ENCODE data around the gene STK39. TPM values are rescaled to one million over a fixed set of nuclear protein-coding genes. Genes with fewer than 3 reads are reported as not detected.

The STK39 gene
- polyA plus RNA-seq, 4 donors, result 19.0 to 68.7 (median 41.3) TPM

DNA sequence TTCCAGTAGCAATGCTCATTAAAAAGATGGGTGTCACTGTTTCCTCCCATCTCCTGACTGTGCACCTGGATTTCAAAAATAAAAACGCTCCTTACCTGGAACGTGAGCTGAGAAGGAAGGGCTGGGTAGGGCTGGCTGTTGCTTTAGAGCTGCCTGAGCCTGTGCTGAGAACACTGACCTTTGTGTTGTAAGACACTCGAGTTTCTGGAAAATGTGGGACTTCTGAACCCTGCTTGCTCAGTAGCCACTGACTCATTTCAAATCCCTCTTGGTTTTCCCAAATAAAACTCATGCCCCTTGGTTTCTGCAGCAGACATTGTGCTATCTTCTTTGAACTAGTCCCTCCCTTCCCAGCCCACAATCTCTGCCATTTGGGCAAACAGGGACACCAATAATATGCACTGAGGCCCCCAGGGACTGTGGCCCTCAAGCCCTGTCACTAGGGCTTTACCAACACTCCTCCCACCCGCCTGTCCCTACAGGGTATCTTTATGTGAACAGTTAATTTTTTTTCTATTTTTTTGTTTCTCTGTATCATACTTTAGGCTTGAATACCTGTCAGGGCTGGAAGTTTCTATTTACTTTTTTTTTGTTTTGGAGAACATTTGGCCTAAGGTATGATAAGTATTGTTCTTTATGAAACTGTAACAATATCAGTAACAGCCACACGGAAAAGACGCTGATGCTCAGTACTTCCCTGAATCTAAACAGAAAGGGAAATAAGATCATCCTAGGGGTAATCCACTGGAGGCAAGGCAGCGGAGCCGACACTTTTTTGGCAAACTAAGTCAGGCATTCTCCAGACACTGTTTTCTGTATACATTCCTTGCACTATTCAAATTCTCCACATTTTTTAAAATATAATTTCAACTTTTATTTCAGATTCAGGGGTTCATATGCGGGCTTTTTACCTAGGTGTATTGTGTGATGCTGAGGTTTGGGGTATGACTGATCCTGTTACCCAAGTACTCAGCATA, 280.2 kb downstream of the STK39 start:
- no peak for FAIRE-seq
- Histone ChIP-seq H3K27ac (ENCODE audit: low read depth in 1 of 3, low read length in 2 of 3) (peak overlapping the region in 1 of 3 donors; percentile 63), H3K4me3 (ENCODE audit: low read depth in 1 of 3, low read length in 3 of 3) (no peak overlapping the region), H3K4me1 (ENCODE audit: control insufficient read depth in 3 of 3, insufficient read depth in 2 of 3, low read depth in 1 of 3, low read length in 2 of 3) (peaks cover 0 to 11% (median 0%) of the 10 kb centered on the region in 3 donors), H3K36me3 (ENCODE audit: control insufficient read depth in 3 of 3, insufficient read depth in 2 of 3, low read depth in 1 of 3, low read length in 3 of 3) (peaks cover 0 to 9% (median 2%) of the 10 kb centered on the region in 3 donors), H3K9me3 (ENCODE audit: control insufficient read depth in 2 of 2, insufficient read depth in 1 of 2, low read depth in 1 of 2, low read length in 1 of 2) (peaks cover 0 to 28% of the 10 kb centered on the region in 2 donors), H3K27me3 (ENCODE audit: control insufficient read depth in 3 of 3, insufficient read depth in 3 of 3, low read length in 3 of 3) (no peaks in the 10 kb centered on the region)
- WGBS, 3 donors, result 65 to 72% (median 67%) methylated on average over 9 of the region's 9 CpGs
- peak; percentile 59 to 67 for DNase-seq

DNA sequence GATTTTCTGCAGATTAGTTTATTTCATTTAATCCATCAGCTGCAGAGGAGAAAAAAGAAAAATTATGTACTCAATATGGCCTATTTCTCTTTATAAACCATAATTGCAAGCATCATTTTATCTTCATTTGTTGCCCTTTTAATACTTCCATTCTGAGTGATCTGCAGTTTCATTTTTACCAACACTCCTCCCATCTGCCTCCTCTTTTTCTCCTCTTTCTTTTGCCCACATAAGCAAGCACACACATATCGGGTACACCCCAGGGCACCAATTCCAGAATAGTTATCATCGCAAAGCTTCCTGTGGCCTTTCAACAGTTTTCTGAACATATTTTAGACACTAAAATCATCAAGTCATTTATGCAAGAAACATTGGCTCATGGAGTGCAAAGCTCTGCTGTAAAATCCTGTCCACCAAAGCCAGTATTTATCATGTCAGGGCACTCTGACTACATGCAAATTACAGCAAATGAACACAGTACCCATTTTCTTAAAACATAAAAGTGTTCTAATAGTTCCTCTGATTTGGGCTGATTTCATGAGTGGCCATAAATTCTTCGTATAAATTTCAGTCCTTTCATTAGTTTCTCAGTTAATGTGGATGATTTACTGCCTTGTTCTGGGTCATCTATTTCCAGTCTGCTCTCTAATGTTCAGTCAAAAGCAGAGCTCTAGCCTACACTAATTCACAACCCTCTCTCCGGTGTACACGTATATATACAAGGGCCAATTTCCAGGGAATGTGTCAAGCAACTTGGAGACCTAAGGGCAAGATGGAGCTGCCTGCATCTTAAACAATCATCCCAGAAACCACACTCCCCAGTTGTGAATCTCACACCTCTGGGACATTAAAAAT, 281.3 kb downstream of the STK39 start:
- peak overlapping the region in 1 of 3 donors; percentile 63 for H3K27ac ChIP-seq (ENCODE audit: low read depth in 1 of 3, low read length in 2 of 3)
- peaks cover 0 to 11% (median 0%) of the 10 kb centered on the region in 3 donors for H3K4me1 ChIP-seq (ENCODE audit: control insufficient read depth in 3 of 3, insufficient read depth in 2 of 3, low read depth in 1 of 3, low read length in 2 of 3)
- H3K36me3 ChIP-seq (ENCODE audit: control insufficient read depth in 3 of 3, insufficient read depth in 2 of 3, low read depth in 1 of 3, low read length in 3 of 3), result peaks cover 2 to 11% (median 3%) of the 10 kb centered on the region in 3 donors
- 78 to 83% (median 80%) methylated on average over 5 of the region's 5 CpGs for WGBS, 3 donors
- H3K4me3 ChIP-seq (ENCODE audit: low read depth in 1 of 3, low read length in 3 of 3), result no peak overlapping the region
- FAIRE-seq (no peak), DNase-seq (peak in 1 of 2 donors; percentile 3)
- H3K27me3 ChIP-seq (ENCODE audit: control insufficient read depth in 3 of 3, insufficient read depth in 3 of 3, low read length in 3 of 3), result no peaks in the 10 kb centered on the region
- H3K9me3 ChIP-seq (ENCODE audit: control insufficient read depth in 2 of 2, insufficient read depth in 1 of 2, low read depth in 1 of 2, low read length in 1 of 2), result peaks cover 0 to 21% of the 10 kb centered on the region in 2 donors

DNA sequence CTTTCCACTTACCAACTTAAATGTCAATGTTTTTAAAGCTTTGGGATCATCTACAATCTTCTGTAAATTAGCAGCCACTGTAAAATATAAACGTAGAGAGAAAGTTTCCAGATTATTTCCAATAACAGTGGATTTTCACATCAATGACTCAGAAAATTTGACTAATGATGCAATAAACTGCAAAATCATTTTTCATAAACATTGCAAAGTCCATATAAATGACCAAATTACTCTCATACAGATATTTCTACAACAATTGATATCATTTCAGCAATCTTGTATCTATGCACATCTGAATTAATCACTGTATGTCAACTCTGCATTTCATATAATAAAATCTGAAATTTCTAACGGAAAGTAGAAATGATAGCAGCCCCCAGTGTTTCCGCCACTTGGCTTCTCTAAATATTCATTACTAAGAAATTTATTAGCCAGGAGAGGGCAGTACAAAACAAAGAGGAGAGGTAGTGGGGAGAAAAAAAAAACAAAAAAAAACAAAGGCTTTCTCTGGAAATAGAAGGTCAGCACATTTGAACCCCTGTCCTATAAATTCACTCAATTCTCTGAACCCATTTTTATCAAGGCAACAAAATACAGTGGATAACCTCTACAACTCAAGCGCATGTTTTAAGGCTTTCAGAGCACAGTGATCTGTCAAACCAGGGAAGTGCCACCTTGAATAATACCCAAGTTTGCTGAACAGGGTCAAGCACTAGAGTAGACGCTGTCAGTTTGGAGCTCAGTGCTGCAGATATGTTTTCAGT, 282.6 kb downstream of the STK39 start:
- Histone ChIP-seq H3K4me3 (ENCODE audit: low read depth in 1 of 3, low read length in 3 of 3) (no peak overlapping the region), H3K4me1 (ENCODE audit: control insufficient read depth in 3 of 3, insufficient read depth in 2 of 3, low read depth in 1 of 3, low read length in 2 of 3) (peaks cover 0 to 11% (median 0%) of the 10 kb centered on the region in 3 donors), H3K27me3 (ENCODE audit: control insufficient read depth in 3 of 3, insufficient read depth in 3 of 3, low read length in 3 of 3) (no peaks in the 10 kb centered on the region), H3K27ac (ENCODE audit: low read depth in 1 of 3, low read length in 2 of 3) (no peak overlapping the region), H3K9me3 (ENCODE audit: control insufficient read depth in 2 of 2, insufficient read depth in 1 of 2, low read depth in 1 of 2, low read length in 1 of 2) (peaks cover 0 to 8% of the 10 kb centered on the region in 2 donors), H3K36me3 (ENCODE audit: control insufficient read depth in 3 of 3, insufficient read depth in 2 of 3, low read depth in 1 of 3, low read length in 3 of 3) (peaks cover 3 to 15% (median 8%) of the 10 kb centered on the region in 3 donors)
- DNase-seq (peak in 1 of 2 donors; percentile 16), FAIRE-seq (no peak)
- 85 to 89% (median 88%) methylated on average over 5 of the region's 5 CpGs for WGBS, 3 donors

- Histone ChIP-seq H3K9me3 (ENCODE audit: control insufficient read depth in 2 of 2, insufficient read depth in 1 of 2, low read depth in 1 of 2, low read length in 1 of 2) (no peaks in the 10 kb centered on the region), H3K27me3 (ENCODE audit: control insufficient read depth in 3 of 3, insufficient read depth in 3 of 3, low read length in 3 of 3) (no peaks in the 10 kb centered on the region), H3K36me3 (ENCODE audit: control insufficient read depth in 3 of 3, insufficient read depth in 2 of 3, low read depth in 1 of 3, low read length in 3 of 3) (peaks cover 3 to 11% (median 8%) of the 10 kb centered on the region in 3 donors), H3K27ac (ENCODE audit: low read depth in 1 of 3, low read length in 2 of 3) (no peak overlapping the region), H3K4me3 (ENCODE audit: low read depth in 1 of 3, low read length in 3 of 3) (no peak overlapping the region), H3K4me1 (ENCODE audit: control insufficient read depth in 3 of 3, insufficient read depth in 2 of 3, low read depth in 1 of 3, low read length in 2 of 3) (peaks cover 0 to 11% (median 0%) of the 10 kb centered on the region in 3 donors)
- DNase-seq (no peak), FAIRE-seq (no peak)
- WGBS, 3 donors, result 96 to 97% (median 96%) methylated on average over 9 of the region's 9 CpGs
These were observed 283.3 kb downstream of the STK39 start for GRCh38 chr2:167963899-167964649.

- 85 to 92% (median 88%) methylated on average over 10 of the region's 10 CpGs for WGBS, 3 donors
- H3K4me1 ChIP-seq (ENCODE audit: control insufficient read depth in 3 of 3, insufficient read depth in 2 of 3, low read depth in 1 of 3, low read length in 2 of 3), result peaks cover 0 to 11% (median 0%) of the 10 kb centered on the region in 3 donors
- no peaks in the 10 kb centered on the region for H3K9me3 ChIP-seq (ENCODE audit: control insufficient read depth in 2 of 2, insufficient read depth in 1 of 2, low read depth in 1 of 2, low read length in 1 of 2)
- DNase-seq, result no peak
- no peak overlapping the region for H3K27ac ChIP-seq (ENCODE audit: low read depth in 1 of 3, low read length in 2 of 3)
- H3K4me3 ChIP-seq (ENCODE audit: low read depth in 1 of 3, low read length in 3 of 3), result no peak overlapping the region
- FAIRE-seq, result no peak
- H3K27me3 ChIP-seq (ENCODE audit: control insufficient read depth in 3 of 3, insufficient read depth in 3 of 3, low read length in 3 of 3), result no peaks in the 10 kb centered on the region
- H3K36me3 ChIP-seq (ENCODE audit: control insufficient read depth in 3 of 3, insufficient read depth in 2 of 3, low read depth in 1 of 3, low read length in 3 of 3), result peaks cover 5 to 11% (median 8%) of the 10 kb centered on the region in 3 donors
These were observed 284.8 kb downstream of the STK39 start for GRCh38 chr2:167962436-167963226.

- H3K9me3 ChIP-seq (ENCODE audit: control insufficient read depth in 2 of 2, insufficient read depth in 1 of 2, low read depth in 1 of 2, low read length in 1 of 2), result no peaks in the 10 kb centered on the region
- peaks cover 5 to 11% (median 8%) of the 10 kb centered on the region in 3 donors for H3K36me3 ChIP-seq (ENCODE audit: control insufficient read depth in 3 of 3, insufficient read depth in 2 of 3, low read depth in 1 of 3, low read length in 3 of 3)
- no peak overlapping the region for H3K27ac ChIP-seq (ENCODE audit: low read depth in 1 of 3, low read length in 2 of 3)
- no peak for DNase-seq
- no peak overlapping the region for H3K4me3 ChIP-seq (ENCODE audit: low read depth in 1 of 3, low read length in 3 of 3)
- H3K4me1 ChIP-seq (ENCODE audit: control insufficient read depth in 3 of 3, insufficient read depth in 2 of 3, low read depth in 1 of 3, low read length in 2 of 3), result peaks cover 0 to 5% (median 0%) of the 10 kb centered on the region in 3 donors
- 95 to 97% (median 96%) methylated on average over 3 of the region's 3 CpGs for WGBS, 3 donors
- no peak for FAIRE-seq
- no peaks in the 10 kb centered on the region for H3K27me3 ChIP-seq (ENCODE audit: control insufficient read depth in 3 of 3, insufficient read depth in 3 of 3, low read length in 3 of 3)
These were observed 285.8 kb downstream of the STK39 start for GRCh38 chr2:167961536-167962048.
